Measurements from ENCODE around the gene RASSF1.
"Not testable (repeated sequence)": the region's sequence is repeated elsewhere in the genome, so short reads cannot be mapped to it uniquely, and the experiment has no call there.

RASSF1 gene

GRCh38 chr3:50323614-50324199, 16.9 kb downstream of the RASSF1 start:
- no peak for DNase-seq (ENCODE audit: low spot score)

GRCh38 chr3:50323092-50323600, 17.5 kb downstream of the RASSF1 start:
- no peak for DNase-seq (ENCODE audit: low spot score)

DNA sequence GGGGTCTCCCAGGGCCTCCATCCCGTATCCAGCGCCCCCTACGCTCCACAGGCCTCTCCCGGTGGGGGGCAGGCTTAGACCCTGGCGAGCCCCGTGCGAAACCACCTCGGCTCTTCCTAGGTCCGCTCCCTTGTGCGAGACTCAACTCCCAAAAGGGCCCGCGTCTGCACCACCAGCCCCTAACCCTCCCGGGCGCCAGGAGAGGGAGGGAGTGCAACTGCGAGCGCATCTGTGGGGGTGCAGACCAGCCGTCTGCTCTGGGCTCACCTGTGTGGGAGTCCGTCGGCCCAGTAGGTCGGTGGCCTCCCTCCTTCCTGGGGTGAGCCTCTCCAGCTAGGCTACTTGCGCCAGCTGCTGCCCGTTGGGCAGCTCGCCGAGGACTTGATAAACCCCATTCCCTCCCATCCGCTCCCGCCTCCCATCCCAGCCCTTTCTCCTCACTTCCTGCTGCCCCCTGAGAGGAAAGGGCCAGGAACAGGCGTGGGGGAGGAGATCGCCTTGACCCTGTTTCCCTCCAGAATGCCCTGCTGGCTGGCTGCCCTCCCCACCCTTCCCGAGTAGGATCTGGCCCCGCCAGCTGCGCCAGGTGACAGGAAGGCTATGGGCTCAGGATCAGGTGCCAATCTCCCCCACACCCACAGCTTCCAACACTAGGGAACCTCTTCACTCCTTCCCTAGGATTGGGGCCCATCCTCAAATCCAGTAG, 18.1 kb downstream of the RASSF1 start, which contains the start of gene HYAL2:
Gene HYAL2, minus strand, starts transcription at position 360 of the 706 bp plus-strand sequence. CDS start 2,256 bp downstream, outside the sequence.
- no peak for DNase-seq (ENCODE audit: low spot score)

- no peak for DNase-seq (ENCODE audit: low spot score)
These were observed 18.6 kb downstream of the RASSF1 start for GRCh38 chr3:50322115-50322385.

GRCh38 chr3:50321336-50322114, 19.1 kb downstream of the RASSF1 start:
- DNase-seq (ENCODE audit: low spot score): peak; percentile 91

GRCh38 chr3:50320853-50321335, 19.7 kb downstream of the RASSF1 start:
- DNase-seq (ENCODE audit: low spot score): peak; percentile 54

DNA sequence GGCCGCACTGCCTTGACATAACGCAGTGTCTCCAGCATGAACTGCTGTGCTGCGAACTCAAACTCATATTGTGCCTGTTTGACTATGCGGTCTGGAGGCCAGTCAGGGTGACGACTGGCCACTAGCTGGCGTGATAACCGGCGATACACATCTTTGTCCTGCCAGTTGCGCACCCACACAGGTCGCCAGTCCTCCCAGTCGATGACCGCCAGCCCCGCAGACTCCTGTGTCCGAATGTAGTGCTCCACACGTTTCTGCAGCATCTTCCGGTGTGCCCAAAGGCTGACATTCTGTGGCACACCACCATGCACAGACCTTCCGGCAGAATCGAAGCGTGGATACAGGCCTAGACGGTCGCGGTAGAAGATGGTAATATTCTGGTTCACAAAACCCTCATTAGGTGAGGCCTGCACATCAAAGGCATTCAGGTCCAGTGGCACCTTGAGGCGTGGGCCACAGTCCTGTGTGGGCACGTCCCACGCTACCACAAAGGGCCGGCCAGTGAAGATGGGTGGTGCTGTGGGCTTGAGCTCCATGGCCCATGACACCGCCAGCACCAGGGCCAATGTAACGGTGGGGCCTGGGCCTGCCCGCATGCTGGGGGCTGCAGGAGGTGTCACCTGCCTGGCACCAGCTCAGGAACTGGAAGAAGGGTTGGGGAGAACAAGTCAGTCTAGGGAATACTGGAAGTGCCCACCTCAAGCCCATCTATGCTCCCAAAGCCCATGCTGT, 20.6 kb downstream of the RASSF1 start:
- DNase-seq (ENCODE audit: low spot score): no peak

DNA sequence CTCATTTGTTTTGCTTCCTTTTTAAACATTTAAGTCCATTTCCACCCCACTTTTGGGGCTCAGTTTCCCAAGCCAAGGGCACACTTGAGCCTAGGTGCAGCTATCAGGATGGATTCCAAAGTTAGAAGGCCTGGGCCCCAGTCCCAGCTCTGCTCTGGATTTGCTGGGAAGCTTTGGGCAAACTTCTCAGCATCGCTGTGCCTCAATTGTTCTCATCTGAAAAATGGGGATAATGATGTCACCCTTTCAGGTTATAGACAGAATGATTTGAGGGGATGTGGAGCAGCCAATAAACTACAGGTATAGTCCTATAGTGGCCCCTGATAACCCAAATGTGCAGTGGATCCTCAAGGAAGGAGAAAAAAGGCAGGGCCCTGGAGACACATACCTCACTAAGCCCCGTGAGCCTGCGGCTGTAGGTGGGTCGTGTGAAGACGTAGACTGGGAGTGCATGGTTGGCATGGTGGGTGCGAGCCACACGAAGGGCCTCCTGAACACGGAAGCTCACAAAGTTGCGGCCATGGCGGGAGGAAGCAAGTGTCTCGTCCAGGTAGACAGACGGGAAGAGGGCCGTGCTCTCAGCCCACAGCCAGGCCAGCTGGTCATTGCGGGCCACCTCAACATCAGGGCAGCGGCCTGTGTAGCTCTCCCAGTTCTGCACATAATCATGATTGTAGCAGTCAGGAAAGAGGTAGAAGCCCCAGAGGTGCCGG, 21.3 kb downstream of the RASSF1 start:
- no peak for DNase-seq (ENCODE audit: low spot score)

GRCh38 chr3:50318615-50319014, 22.0 kb downstream of the RASSF1 start:
- no peak for DNase-seq (ENCODE audit: low spot score)

DNA sequence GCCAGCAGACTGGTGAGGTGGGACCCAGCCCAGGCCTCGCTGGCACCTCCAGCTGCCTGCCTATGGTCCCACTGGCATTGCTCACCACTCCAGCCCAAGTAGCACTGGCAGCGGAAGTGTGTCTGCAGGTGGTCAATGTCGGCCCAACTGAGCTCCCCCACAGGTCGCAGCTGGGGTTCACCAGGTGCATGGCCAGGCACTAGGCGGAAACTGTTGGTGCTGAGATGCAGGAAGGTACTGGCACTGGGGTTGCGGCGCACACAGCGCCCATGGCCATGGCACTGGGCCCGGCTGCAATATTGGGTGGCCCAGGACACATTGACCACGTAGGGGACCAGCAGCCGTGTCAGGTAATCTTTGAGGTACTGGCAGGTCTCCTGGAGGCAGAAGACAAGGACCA, 22.5 kb downstream of the RASSF1 start:
- DNase-seq (ENCODE audit: low spot score): no peak

GRCh38 chr3:50317300-50317699, 23.3 kb downstream of the RASSF1 start:
- no peak for DNase-seq (ENCODE audit: low spot score)

DNA sequence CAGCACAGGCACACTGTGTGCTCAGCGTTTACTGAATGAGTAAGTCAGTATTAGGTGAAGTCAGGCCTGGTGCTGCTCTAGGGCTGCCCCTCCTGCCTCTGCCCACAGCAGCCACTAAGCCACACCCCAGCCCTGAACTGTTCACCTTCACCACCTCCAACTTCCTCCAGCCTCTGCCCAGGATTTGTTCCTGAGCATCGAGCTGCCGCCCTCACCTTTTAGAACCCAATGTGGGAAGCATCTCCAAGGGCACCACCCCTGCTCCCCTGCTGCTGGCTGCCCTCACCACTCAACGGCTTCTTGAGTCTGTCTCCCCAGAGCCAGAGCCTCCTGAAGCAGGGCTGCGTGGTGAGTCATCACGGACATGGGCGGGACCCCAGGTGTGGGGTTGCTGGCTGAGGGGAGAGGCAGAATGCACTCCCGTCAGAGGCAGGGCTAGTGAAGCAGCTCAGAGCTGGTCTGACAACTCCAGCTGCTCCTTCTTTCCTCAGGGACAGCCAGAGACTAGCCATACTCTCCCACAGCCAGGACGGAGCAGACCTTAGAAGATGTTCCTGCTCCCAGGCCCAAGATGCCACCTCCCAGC, 23.9 kb downstream of the RASSF1 start:
- no peak for DNase-seq (ENCODE audit: low spot score)

DNA sequence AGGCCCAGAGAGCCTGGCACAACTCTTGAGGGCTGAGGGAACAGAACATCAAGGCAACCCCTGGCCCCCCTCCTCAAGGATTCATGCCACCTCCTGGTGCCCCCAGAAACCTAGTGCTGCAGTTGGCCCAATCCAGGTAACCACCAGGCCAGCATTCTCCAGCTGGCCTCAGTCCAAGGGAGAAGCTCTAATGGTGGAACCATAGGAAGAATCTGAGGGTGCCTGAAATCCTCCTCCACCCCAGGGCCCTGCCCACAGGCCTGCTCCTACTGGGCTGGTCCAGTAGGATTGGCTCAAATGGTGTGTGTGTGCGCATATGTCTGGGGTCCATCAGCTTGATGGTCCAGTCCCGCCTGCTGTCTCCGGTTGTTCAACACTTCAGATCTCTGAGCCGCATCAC, 25.8 kb downstream of the RASSF1 start:
- DNase-seq (ENCODE audit: low spot score): no peak

DNA sequence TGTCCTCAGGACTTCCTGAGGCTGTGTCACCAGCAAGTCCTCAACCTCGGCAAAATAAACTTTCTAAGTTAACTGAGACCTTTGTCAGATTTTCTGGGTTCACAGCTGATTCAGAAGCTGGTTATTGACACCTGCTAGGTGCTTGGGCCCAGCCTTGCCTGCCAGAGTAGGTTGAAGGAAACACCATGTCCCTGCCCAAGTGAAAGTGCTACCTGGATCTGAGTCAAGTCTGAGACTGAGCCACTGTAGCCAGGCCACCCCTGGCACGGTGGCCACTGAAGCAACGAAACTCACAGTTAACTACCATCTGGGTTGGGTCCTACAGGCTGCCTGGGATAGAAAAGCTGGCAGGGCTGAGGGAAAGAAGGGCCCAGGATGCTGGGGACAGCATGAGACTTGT, 26.3 kb downstream of the RASSF1 start:
- DNase-seq (ENCODE audit: low spot score): no peak

DNA sequence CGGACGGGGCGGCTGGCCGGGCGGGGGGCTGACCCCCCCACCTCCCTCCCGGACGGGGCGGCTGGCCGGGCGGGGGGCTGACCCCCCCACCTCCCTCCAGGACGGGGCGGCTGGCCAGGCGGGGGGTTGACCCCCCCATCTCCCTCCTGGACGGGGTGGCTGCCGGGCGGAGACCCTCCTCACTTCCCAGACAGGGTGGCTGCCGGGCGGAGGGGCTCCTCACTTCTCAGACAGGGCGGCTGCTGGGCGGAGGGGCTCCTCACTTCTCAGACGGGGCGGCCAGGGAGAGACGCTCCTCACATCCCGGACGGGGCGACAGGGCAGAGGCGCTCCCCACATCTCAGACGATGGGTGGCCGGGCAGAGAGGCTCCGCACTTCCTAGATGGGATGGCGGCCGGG, 28.6 kb downstream of the RASSF1 start:
- DNase-seq (ENCODE audit: low spot score): not testable (repeated sequence)

- no peak for DNase-seq (ENCODE audit: low spot score)
These were observed 36.0 kb downstream of the RASSF1 start for GRCh38 chr3:50304601-50305000.

DNA sequence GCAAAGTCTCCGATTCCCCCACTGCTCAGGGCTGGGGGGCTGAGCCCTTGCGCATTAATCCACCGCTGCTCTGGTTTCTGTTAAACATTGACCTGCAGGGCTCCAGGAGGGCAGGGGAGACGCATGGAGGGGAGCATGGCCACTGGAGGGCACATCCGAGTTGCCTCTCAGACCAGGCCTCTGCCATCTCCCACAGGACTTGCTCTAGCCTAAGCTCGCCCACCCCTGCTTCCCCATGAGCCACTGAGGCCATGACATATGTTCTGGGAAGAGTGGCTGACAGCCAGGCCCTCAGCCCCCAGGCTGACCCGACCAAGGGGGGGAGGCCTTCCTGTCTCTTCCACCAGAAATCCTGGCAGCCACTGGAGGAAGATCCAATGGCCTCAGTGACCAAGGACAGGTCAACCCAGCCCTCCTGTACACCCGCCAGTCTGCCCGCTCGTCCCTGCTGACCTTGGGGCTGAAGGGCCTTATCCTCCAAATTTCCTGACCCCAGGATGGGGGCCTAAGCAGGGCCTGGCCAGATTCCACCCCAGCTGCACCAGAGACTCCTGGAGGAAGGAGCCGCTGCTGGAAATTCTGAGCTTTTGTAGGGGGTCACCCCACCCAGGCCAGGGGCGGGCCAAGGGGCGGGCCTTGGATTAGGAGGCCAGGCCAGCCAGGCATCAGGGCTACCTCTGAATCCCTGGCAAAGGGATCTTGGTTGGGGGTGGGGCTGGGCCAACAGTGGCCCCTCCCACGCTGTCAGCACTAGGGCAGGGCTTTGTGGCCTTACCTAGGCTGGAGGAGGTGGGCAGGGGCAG, 37.4 kb downstream of the RASSF1 start, which contains the start of gene HYAL1:
Gene HYAL1, minus strand, starts transcription at position 562 of the 803 bp plus-strand sequence. CDS start 618 bp downstream, outside the sequence.
- DNase-seq (ENCODE audit: low spot score): no peak

DNA sequence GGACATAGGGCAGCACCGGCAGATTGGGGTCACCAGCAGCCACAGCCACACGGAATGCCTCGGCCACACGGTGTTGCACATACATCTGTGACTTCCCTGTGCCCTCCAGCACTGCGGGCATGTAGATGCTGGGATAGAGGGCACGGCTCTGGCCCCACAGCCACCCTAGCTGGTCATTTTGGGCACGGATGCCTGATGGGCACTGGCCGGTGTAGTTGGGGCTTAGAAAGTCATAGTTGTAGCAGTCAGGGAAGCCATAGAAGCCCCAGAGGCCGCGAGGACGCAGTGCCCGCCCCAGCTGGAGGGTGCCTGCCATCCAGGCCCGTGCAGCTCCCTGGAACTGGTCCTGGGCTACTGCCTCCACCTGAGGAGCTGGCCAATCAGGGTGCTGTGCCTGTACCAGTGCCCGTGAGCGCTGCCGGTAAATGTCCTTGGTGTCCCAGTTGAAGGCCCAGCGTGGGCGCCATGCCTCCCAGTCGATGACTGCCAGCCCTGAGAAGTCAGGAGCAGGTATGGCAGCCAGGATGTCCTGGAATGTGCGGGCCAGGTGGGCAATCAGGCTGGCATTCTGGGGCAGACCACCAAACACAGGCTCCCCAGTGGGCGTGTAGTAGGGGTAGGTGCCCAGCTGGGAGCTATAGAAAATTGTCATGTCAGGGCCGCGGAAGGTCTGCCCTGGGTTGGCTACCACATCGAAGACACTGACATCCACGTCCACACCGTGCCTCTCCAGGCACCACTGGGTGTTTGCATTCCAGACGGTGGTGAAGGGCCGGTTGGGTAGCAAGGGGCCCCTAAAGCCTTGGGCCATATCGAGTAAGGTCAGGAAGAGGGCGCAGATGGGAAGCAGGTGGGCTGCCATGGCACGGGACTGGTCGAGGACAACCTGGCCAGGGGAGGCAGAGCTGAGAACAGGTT, 38.3 kb downstream of the RASSF1 start:
- no peak for DNase-seq (ENCODE audit: low spot score)

DNA sequence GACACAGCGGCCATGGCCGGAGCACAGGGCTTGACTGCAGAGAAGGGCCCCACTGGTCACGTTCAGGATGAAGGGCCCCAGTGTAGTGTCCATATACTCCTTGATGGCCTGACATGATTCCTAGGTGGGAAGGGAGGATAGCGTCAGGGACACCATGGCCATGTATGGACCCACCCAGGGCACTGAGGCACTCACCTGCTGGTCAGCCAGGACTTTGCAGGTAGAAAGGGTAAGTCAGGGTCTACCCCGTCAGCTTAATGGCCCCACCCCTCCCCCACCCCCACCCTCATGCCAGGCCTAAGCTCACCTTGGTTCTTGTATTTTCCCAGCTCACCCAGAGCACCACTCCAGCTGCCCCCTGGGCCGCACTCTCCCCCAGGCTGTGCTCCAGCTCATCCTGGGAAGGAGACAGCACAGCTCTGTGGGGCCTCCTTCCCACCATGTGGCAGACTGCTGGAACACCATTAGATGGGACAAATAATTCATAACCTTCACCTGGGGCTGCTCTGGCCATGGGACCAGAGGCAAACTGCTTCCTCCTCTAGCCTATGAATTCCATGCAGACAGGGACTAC, 39.9 kb downstream of the RASSF1 start:
- DNase-seq (ENCODE audit: low spot score): no peak
